HCT116 (cell line): ENCODE measurements around the gene SCGB1C2. TPM values are rescaled to one million over a fixed set of nuclear protein-coding genes. Genes with fewer than 3 reads are reported as not detected.

ENCODE experiments used
- ATAC-seq: fragments of 200-7000 bp; cut with Tn5 transposase; 2 replicates; pipeline ENCODE4 v1.9.1; 2020; ENCODE audit warnings: mild to moderate bottlenecking, moderate library complexity
- BruUV-seq: library from RNA; stranded (reverse); fragments of 400-500 nt; replicated peaks from 2 replicates; lab custom pipeline; 2021; lab: Mats Ljungman, UMichigan
- CTCF ChIA-PET: fragments of 300-600 bp; sonication (Branson Sonifier 250); formaldehyde crosslinking; loops from one replicate; lab custom pipeline; 2021; ENCODE audit warnings: antibody characterized with exemption; lab: Charles Lee
- POLR2A ChIA-PET: fragments of 300-600, 350-600 bp; sonication (Branson Sonifier 250); formaldehyde crosslinking; loops from one replicate; lab custom pipeline; 2021; ENCODE audit warnings: antibody characterized with exemption; lab: Charles Lee
- RAD21 ChIA-PET, 2 experiments: fragments of 300-600 bp; sonication (Branson Sonifier 250); formaldehyde crosslinking; loops; one replicate each; lab custom pipeline; 2023; ENCODE audit warnings: low total read pairs in 2 of 2; ENCODE audit not compliant: uncharacterized antibody in 2 of 2, unreplicated experiment in 2 of 2, low non-redundant PET in 1 of 2; lab: Charles Lee
- DNase-seq: peaks from one replicate; pipeline ENCODE4 v3.0.0-alpha.2; 2010; ENCODE audit warnings: low read depth, low spot score
- H2AFZ ChIP-seq: fragments of 200-600 bp; shearing (Covaris generic), sonication (generic); 2 replicates; pipeline ENCODE4 v1.6.1; 2017; ENCODE audit warnings: low read depth, mixed run types, mixed read lengths, antibody characterized with exemption, low read length; ENCODE audit not compliant: poor library complexity, severe bottlenecking
- H3K27ac ChIP-seq: 2 replicates; pipeline ENCODE4 v1.5.1; 2012; ENCODE audit warnings: low read depth, low read length
- H3K27me3 ChIP-seq: fragments of 200-600 bp; sonication (generic); 2 replicates; pipeline ENCODE4 v1.6.1; 2016; ENCODE audit warnings: mixed run types, low read length, mixed read lengths; ENCODE audit not compliant: insufficient read depth
- H3K36me3 ChIP-seq, 2 experiments: fragments of 200-500 bp in 1 of 2; fragments of 200-600 bp in 1 of 2; sonication (Bioruptor generic) in 1 of 2; sonication (generic) in 1 of 2; 2 replicates each; pipeline versions ENCODE4 v1.5.1 to v1.6.1; 2014 to 2016; ENCODE audit warnings: low read length in 2 of 2, inconsistent platforms in 1 of 2, mixed read lengths in 1 of 2, mixed run types in 1 of 2; ENCODE audit not compliant: insufficient read depth in 2 of 2, control insufficient read depth in 1 of 2
- H3K4me1 ChIP-seq, 2 experiments: fragments of 200-600 bp in 1 of 2; sonication (generic) in 1 of 2; 2 replicates each; pipeline versions ENCODE4 v1.5.1 to v1.6.1; 2012 to 2017; ENCODE audit warnings: low read length in 2 of 2, inconsistent platforms in 1 of 2, mild to moderate bottlenecking in 1 of 2, mixed read lengths in 1 of 2, mixed run types in 1 of 2, moderate library complexity in 1 of 2; ENCODE audit not compliant: insufficient read depth in 2 of 2, control insufficient read depth in 1 of 2
- H3K4me2 ChIP-seq: fragments of 200-600 bp; sonication (generic); 2 replicates; pipeline ENCODE4 v1.6.1; 2017; ENCODE audit warnings: mixed run types, low read length, mixed read lengths
- H3K4me3 ChIP-seq, 2 experiments: fragments of 200-600 bp in 1 of 2; sonication (generic) in 1 of 2; replicated peaks in 1 of 2; 2 replicates each; pipeline ENCODE4 v1.5.1; 2011 to 2016; ENCODE audit warnings: low read length in 2 of 2, control low read depth in 1 of 2, low read depth in 1 of 2, mild to moderate bottlenecking in 1 of 2, mixed read lengths in 1 of 2, mixed run types in 1 of 2
- H3K79me2 ChIP-seq: fragments of 200-600 bp; sonication (generic); 2 replicates; pipeline ENCODE4 v1.6.1; 2017; ENCODE audit warnings: mild to moderate bottlenecking, mixed run types, low read length, moderate library complexity, mixed read lengths; ENCODE audit not compliant: insufficient read depth
- H3K9ac ChIP-seq: fragments of 200-600 bp; sonication (generic); 2 replicates; pipeline ENCODE4 v1.6.1; 2016; ENCODE audit warnings: low read length, mixed read lengths
- H3K9me2 ChIP-seq: fragments of 200-600 bp; sonication (generic), shearing (Covaris generic); 2 replicates; pipeline ENCODE4 v1.6.1; 2017; ENCODE audit warnings: mixed run types, mild to moderate bottlenecking, moderate library complexity; ENCODE audit not compliant: insufficient read depth
- H3K9me3 ChIP-seq, 2 experiments: fragments of 200-500 bp in 1 of 2; fragments of 200-600 bp in 1 of 2; sonication (Bioruptor generic) in 1 of 2; sonication (generic) in 1 of 2; 2 replicates each; pipeline ENCODE4 v1.6.1; 2014 to 2017; ENCODE audit warnings: low read length in 2 of 2, mixed read lengths in 2 of 2, inconsistent platforms in 1 of 2, low read depth in 1 of 2, mild to moderate bottlenecking in 1 of 2, mixed run types in 1 of 2, moderate library complexity in 1 of 2; ENCODE audit not compliant: control insufficient read depth in 1 of 2, insufficient read depth in 1 of 2
- H4K20me1 ChIP-seq: fragments of 200-600 bp; sonication (generic), shearing (Covaris generic); 2 replicates; pipeline ENCODE4 v1.6.1; 2017; ENCODE audit warnings: mixed run types, mild to moderate bottlenecking, moderate library complexity; ENCODE audit not compliant: insufficient read depth
- CEBPB ChIP-seq: IDR thresholded peaks from 2 replicates; pipeline ENCODE4 v1.6.1; 2012; ENCODE audit warnings: low read depth
- EGR1 ChIP-seq: IDR thresholded peaks from 2 replicates; pipeline ENCODE4 v1.6.1; 2012; ENCODE audit warnings: low read depth
- ELF1 ChIP-seq: IDR thresholded peaks from 2 replicates; pipeline ENCODE4 v1.6.1; 2012; ENCODE audit warnings: low read depth, borderline replicate concordance
- EZH2 ChIP-seq: fragments of 200-600 bp; sonication (generic); IDR thresholded peaks from 2 replicates; pipeline ENCODE4 v1.6.1; 2017; ENCODE audit warnings: antibody characterized with exemption, mixed run types
- FOSL1 ChIP-seq: IDR thresholded peaks from 2 replicates; pipeline ENCODE4 v1.6.1; 2012; ENCODE audit warnings: low read depth
- POLR2A ChIP-seq: IDR thresholded peaks from 2 replicates; pipeline ENCODE4 v1.7.0; 2011; ENCODE audit warnings: borderline replicate concordance; ENCODE audit not compliant: insufficient read depth, insufficient read length; ENCODE audit errors: extremely low read depth
- POLR2AphosphoS5 ChIP-seq: IDR thresholded peaks from 2 replicates; pipeline ENCODE4 v1.6.1; 2011; ENCODE audit warnings: mild to moderate bottlenecking, low read depth, low read length, moderate library complexity
- RAD21 ChIP-seq: IDR thresholded peaks from 2 replicates; pipeline ENCODE4 v1.6.1; 2012; ENCODE audit warnings: low read depth, mild to moderate bottlenecking
- SIN3A ChIP-seq: IDR thresholded peaks from 2 replicates; pipeline ENCODE4 v1.6.1; 2012; ENCODE audit warnings: low read depth
- SP1 ChIP-seq: IDR thresholded peaks from 2 replicates; pipeline ENCODE4 v1.6.1; 2012; ENCODE audit warnings: low read depth
- SRF ChIP-seq: IDR thresholded peaks from 2 replicates; pipeline ENCODE4 v1.6.1; 2012; ENCODE audit warnings: low read depth
- TCF7L2 ChIP-seq: IDR thresholded peaks from 2 replicates; pipeline ENCODE4 v1.7.0; 2011; ENCODE audit warnings: borderline replicate concordance, inconsistent platforms; ENCODE audit not compliant: insufficient read depth, insufficient read length; ENCODE audit errors: extremely low read depth
- ZNF274 ChIP-seq: fragments of 200-500 bp; sonication (Bioruptor generic); IDR thresholded peaks from 2 replicates; pipeline ENCODE4 v1.6.1; 2014; ENCODE audit warnings: mild to moderate bottlenecking, low read depth, low read length, inconsistent platforms
- intact Hi-C: fragments of 100-400 bp; cut with micrococcal nuclease; formaldehyde crosslinking; loops from 2 replicates; pipeline ENCODE4 v1.10.0; 2022
- total RNA-seq: library from RNA; stranded (reverse); gene quantifications from one replicate; pipeline ENCODE4 v1.2.1, GENCODE V29; 2021; ENCODE audit not compliant: unreplicated experiment
- TF ChIP-seq, protein P1 (sequence below): IDR thresholded peaks from 2 replicates; pipeline ENCODE4 v1.6.1; 2012
- TF ChIP-seq, protein P2 (sequence below), 3 experiments: fragments of 200-600 bp in 1 of 3; sonication (generic) in 1 of 3; IDR thresholded peaks in 2 of 3; conservative IDR thresholded peaks in 1 of 3; 2 replicates each; pipeline ENCODE4 v1.5.1; 2012 to 2017; ENCODE audit warnings: low read depth in 2 of 3, low read length in 2 of 3, antibody characterized with exemption in 1 of 3, borderline replicate concordance in 1 of 3, control low read depth in 1 of 3, mild to moderate bottlenecking in 1 of 3, mixed read lengths in 1 of 3, mixed run types in 1 of 3, moderate library complexity in 1 of 3; ENCODE audit not compliant: insufficient read depth in 1 of 3
- TF ChIP-seq, protein P3 (sequence below): IDR thresholded peaks from 2 replicates; pipeline ENCODE4 v1.6.1; 2012

Gene SCGB1C2
- total RNA-seq, 1 experiment from 2014 or later: not detected

DNA sequence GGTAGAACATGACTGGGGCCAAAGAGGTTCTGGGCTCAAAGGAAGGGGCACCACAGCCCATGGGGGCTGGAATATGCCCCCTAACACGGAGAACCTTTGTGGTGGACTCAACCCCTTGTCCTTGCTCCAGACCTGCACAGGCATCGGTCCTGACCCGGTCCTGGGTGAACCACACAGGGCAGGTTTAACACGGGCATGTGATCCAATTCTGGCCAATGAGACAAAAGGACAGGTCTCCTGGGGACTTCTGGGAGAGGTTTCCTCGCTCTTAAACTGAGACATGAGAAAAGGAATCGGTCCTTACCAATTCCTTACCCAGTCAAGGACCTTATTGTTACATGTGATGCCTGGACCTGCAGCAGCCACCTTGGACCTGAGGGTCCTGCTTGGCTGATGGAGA lies 40.4 kb downstream of the SCGB1C2 start:
- no peak overlapping the region for H3K27ac ChIP-seq

DNA sequence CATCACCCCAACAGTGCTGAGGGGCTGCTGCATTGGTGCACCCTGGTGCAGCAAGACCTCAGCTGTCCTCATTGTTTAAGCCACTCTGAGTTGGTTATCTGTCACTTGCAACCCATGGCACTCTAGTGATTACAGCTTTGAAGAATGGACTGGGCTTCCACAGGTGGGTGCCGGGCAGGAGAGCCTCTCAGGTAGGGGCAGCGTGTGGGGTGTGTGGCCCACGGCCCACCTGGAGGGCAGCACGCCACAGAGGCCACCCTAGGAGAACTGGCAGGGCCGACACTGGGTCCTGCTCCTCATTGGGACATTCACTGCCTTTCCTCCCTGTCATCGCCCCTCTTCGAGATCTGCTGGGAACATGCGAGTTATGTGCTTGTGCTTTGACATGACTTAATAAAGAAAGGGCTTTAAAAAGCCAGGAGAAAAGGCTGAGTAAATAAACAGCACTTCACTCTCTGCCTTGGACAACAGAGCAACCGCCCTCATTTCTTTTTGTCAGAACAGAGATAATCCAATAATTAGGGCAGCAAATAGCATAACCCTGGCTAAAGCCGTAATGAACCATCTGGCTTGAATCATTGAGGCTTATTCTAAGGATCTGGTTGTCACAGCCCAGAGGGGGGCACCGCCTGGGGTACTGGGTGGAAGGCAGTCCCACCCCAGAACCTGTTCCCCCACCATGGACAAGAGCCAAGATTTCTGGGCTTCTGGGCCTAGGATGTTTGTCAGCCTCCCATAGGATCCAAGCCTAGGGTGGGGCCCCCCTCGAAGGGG lies 41.1 kb downstream of the SCGB1C2 start:
- no peak for ATAC-seq
- H2AFZ ChIP-seq: no peak overlapping the region
- peaks cover 22 to 27% of the 10 kb centered on the region in 2 experiments for H3K4me1 ChIP-seq
- H3K9me2 ChIP-seq: no peaks in the 10 kb centered on the region
- no peak overlapping the region for H3K27ac ChIP-seq
- ChIA-PET CTCF (no interaction called here), POLR2A (no interaction called here), RAD21 (no interaction called here)
- intact Hi-C loops: no loop called here
- no peaks in the 10 kb centered on the region for H4K20me1 ChIP-seq
- no peaks in the 10 kb centered on the region for H3K9me3 ChIP-seq
- H3K27me3 ChIP-seq: no peaks in the 10 kb centered on the region
- no peak overlapping the region for H3K4me3 ChIP-seq
- H3K9ac ChIP-seq: no peak overlapping the region
- H3K4me2 ChIP-seq: peak overlapping the region; percentile 86; the same call in 1 of the 2 replicates
- peaks cover 13% of the 10 kb centered on the region; the same call in 1 of the 2 replicates for H3K79me2 ChIP-seq
- DNase-seq: no peak
- BruUV-seq: TSS peak; percentile 30
- no peaks in the 10 kb centered on the region for H3K36me3 ChIP-seq
- TF ChIP-seq, protein P1, sequence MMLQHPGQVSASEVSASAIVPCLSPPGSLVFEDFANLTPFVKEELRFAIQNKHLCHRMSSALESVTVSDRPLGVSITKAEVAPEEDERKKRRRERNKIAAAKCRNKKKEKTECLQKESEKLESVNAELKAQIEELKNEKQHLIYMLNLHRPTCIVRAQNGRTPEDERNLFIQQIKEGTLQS: no peak
- TF ChIP-seq FOSL1: no peak
- TF ChIP-seq SRF: no peak
- no peak for TF ChIP-seq POLR2AphosphoS5
- TF ChIP-seq ZNF274: no peak
- TF ChIP-seq, protein P2, sequence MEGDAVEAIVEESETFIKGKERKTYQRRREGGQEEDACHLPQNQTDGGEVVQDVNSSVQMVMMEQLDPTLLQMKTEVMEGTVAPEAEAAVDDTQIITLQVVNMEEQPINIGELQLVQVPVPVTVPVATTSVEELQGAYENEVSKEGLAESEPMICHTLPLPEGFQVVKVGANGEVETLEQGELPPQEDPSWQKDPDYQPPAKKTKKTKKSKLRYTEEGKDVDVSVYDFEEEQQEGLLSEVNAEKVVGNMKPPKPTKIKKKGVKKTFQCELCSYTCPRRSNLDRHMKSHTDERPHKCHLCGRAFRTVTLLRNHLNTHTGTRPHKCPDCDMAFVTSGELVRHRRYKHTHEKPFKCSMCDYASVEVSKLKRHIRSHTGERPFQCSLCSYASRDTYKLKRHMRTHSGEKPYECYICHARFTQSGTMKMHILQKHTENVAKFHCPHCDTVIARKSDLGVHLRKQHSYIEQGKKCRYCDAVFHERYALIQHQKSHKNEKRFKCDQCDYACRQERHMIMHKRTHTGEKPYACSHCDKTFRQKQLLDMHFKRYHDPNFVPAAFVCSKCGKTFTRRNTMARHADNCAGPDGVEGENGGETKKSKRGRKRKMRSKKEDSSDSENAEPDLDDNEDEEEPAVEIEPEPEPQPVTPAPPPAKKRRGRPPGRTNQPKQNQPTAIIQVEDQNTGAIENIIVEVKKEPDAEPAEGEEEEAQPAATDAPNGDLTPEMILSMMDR (IDR thresholded peaks at IDR 0.05 in 2 of 3, conservative IDR thresholded peaks at IDR 0.05 in 1 of 3; ENCODE audit: borderline replicate concordance in 1 of 3, insufficient read depth in 1 of 3, low read depth in 2 of 3, low read length in 2 of 3): no peak
- TF ChIP-seq, protein P3, sequence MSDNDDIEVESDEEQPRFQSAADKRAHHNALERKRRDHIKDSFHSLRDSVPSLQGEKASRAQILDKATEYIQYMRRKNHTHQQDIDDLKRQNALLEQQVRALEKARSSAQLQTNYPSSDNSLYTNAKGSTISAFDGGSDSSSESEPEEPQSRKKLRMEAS: no peak
- no peak for TF ChIP-seq RAD21
- TF ChIP-seq EZH2: no peak
- no peak for TF ChIP-seq SIN3A
- no peak for TF ChIP-seq TCF7L2
- no peak for TF ChIP-seq SP1
- TF ChIP-seq EGR1: no peak
- TF ChIP-seq CEBPB: no peak
- no peak for TF ChIP-seq ELF1
- TF ChIP-seq POLR2A: no peak

More for the DNA sequence above, 40.4 kb downstream of the SCGB1C2 start:
- H3K36me3 ChIP-seq: no peaks in the 10 kb centered on the region
- intact Hi-C loops: no loop called here
- RAD21 ChIA-PET: no interaction called here
- POLR2A ChIA-PET: no interaction called here
- no peak overlapping the region for H2AFZ ChIP-seq
- H3K9ac ChIP-seq: no peak overlapping the region
- no peak overlapping the region for H3K4me3 ChIP-seq
- H3K9me2 ChIP-seq: no peaks in the 10 kb centered on the region
- DNase-seq (no peak), ATAC-seq (no peak)
- BruUV-seq: no TSS peak
- no peak for TF ChIP-seq RAD21
- no peaks in the 10 kb centered on the region for H3K9me3 ChIP-seq
- H4K20me1 ChIP-seq: no peaks in the 10 kb centered on the region
- no peak overlapping the region for H3K4me2 ChIP-seq
- no peaks in the 10 kb centered on the region for H3K27me3 ChIP-seq
- CTCF ChIA-PET: no interaction called here
- H3K4me1 ChIP-seq: peaks cover 22 to 27% of the 10 kb centered on the region in 2 experiments
- peaks cover 14% of the 10 kb centered on the region; the same call in 1 of the 2 replicates for H3K79me2 ChIP-seq
